DND-41 (cell line): ENCODE measurements around the gene TMEM89.

Source experiments
- EZH2 ChIP-seq: IDR thresholded peaks from 3 replicates; pipeline ENCODE4 v1.6.1; 2012; ENCODE audit warnings: borderline replicate concordance, low read depth, mild to moderate bottlenecking, moderate library complexity, low read length, inconsistent platforms; ENCODE audit not compliant: severe bottlenecking
- TF ChIP-seq, protein P1 (sequence below): IDR thresholded peaks from 2 replicates; pipeline ENCODE4 v1.5.1; 2012; ENCODE audit warnings: borderline replicate concordance, low read length, moderate library complexity, mild to moderate bottlenecking; ENCODE audit not compliant: poor library complexity, severe bottlenecking; ENCODE audit errors: extremely low read depth

DNA sequence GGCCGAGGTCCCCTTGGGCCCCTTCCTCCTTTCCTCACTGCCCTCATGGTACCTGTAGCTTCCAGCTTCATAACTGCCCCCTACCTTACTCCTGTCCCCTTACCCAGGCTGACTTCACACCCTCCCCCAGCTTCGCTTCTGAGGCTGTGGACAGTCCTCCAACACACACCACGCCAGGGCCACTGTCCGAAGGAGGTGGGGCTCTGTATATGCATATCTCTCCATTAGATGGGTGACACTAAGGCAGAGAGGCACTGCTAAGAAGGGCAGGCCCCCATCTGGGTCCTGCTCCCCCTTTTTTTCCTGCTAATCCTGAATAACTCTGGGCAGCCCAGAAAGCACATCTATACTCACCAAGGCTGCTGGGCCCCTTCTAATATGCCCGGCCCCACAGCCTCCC, 25.4 kb downstream of the TMEM89 start:
- TF ChIP-seq, protein P1, sequence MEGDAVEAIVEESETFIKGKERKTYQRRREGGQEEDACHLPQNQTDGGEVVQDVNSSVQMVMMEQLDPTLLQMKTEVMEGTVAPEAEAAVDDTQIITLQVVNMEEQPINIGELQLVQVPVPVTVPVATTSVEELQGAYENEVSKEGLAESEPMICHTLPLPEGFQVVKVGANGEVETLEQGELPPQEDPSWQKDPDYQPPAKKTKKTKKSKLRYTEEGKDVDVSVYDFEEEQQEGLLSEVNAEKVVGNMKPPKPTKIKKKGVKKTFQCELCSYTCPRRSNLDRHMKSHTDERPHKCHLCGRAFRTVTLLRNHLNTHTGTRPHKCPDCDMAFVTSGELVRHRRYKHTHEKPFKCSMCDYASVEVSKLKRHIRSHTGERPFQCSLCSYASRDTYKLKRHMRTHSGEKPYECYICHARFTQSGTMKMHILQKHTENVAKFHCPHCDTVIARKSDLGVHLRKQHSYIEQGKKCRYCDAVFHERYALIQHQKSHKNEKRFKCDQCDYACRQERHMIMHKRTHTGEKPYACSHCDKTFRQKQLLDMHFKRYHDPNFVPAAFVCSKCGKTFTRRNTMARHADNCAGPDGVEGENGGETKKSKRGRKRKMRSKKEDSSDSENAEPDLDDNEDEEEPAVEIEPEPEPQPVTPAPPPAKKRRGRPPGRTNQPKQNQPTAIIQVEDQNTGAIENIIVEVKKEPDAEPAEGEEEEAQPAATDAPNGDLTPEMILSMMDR = no peak
- no peak for TF ChIP-seq EZH2
